Adrenal gland (tissue), 5 donors: ENCODE measurements around the gene DHX29.

Experiments used
- CTCF ChIP-seq, 6 experiments: fragments of 450-650 bp in 4 of 6; fragments of 200-600 bp in 2 of 6; sonication (generic) in 1 of 6; IDR thresholded peaks; 1 replicate in 5 of 6; 2 replicates in 1 of 6; pipeline versions ENCODE4 v1.5.1 to v1.8.0; 2016 to 2021; ENCODE audit warnings: antibody characterized with exemption in 6 of 6, mild to moderate bottlenecking in 2 of 6, moderate library complexity in 1 of 6
- POLR2A ChIP-seq, 2 donors: fragments of 450-650 bp; IDR thresholded peaks; one replicate each; pipeline ENCODE4 v1.6.1; 2017; ENCODE audit warnings: antibody characterized with exemption in 2 of 2, mild to moderate bottlenecking in 2 of 2, moderate library complexity in 1 of 2
- donor health status: DM: no; HTN: no; CAD: no.

- TF ChIP-seq CTCF (IDR thresholded peaks at IDR 0.05) (no peak), POLR2A (IDR thresholded peaks at IDR 0.05) (no peak)
Observed at GRCh38 chr5:55219770-55220169, 87.7 kb downstream of the DHX29 start.
